GM12875 (cell line): ENCODE results near the gene ATOH8.

ENCODE experiments used
- H3K4me3 ChIP-seq: one replicate; pipeline ENCODE4 v1.5.1; 2011; ENCODE audit warnings: low read depth, low read length, control low read depth
- TF ChIP-seq, protein P1 (sequence below): IDR thresholded peaks from 2 replicates; pipeline ENCODE4 v1.5.1; 2011; ENCODE audit warnings: low read depth, mild to moderate bottlenecking, control low read depth, inconsistent platforms, low read length, moderate library complexity, borderline replicate concordance; ENCODE audit not compliant: insufficient read depth

ATOH8 gene

DNA sequence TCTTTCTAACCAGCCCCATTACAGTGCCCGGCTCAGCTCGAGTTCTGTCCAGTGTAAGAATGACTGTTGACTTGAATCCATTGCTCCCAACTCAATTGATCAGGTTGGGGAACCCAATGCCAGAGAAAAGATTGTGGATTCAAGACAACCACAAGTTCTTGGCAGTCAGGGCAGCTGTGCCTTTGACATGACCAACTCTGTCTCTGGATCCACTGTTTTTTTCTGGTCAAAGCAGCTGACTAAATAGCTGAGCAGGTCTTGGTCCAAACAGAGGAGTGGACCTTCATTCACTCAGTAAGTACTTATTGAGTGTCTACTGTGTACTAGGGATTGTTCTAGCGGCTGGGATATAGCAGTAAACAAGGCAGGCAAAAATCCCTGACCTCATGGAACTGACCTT is 6.3 kb upstream of the ATOH8 start:
- TF ChIP-seq, protein P1, sequence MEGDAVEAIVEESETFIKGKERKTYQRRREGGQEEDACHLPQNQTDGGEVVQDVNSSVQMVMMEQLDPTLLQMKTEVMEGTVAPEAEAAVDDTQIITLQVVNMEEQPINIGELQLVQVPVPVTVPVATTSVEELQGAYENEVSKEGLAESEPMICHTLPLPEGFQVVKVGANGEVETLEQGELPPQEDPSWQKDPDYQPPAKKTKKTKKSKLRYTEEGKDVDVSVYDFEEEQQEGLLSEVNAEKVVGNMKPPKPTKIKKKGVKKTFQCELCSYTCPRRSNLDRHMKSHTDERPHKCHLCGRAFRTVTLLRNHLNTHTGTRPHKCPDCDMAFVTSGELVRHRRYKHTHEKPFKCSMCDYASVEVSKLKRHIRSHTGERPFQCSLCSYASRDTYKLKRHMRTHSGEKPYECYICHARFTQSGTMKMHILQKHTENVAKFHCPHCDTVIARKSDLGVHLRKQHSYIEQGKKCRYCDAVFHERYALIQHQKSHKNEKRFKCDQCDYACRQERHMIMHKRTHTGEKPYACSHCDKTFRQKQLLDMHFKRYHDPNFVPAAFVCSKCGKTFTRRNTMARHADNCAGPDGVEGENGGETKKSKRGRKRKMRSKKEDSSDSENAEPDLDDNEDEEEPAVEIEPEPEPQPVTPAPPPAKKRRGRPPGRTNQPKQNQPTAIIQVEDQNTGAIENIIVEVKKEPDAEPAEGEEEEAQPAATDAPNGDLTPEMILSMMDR: no peak
- no peak overlapping the region for H3K4me3 ChIP-seq

DNA sequence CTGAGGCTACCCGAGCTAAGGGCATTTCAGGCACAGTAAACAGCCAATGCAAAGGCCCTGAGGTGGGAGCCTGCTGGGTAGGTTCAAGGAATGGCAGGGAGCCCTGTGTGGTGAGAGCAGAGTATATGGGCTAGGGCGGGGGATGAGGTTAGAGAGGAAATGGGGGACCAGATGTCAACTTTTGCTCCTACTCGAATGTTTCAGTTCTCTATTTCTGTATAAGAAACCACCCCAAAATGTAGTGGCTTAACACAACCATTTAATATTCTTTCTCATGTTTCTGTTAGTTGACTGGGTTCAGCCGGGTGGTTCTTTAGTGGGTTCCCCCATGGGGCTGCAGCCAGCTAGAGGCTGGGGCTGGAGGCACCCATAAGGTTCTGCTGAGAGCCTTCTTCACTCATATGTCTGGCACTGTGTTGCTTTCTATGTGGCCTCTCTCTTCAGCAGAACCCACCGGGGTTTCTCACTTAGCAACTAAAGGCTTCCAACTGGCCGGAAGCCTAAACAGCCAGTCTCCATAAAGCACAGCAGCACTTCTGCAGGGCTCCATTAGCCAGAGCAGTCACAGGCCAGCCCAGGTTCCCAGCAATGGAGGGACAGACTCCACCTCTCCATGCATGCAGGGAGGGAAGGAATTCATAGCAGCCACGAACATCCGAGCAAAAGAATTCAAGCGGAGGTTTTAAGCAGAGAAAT is 5.6 kb upstream of the ATOH8 start:
- no peak overlapping the region for H3K4me3 ChIP-seq
- TF ChIP-seq, protein P1: no peak

DNA sequence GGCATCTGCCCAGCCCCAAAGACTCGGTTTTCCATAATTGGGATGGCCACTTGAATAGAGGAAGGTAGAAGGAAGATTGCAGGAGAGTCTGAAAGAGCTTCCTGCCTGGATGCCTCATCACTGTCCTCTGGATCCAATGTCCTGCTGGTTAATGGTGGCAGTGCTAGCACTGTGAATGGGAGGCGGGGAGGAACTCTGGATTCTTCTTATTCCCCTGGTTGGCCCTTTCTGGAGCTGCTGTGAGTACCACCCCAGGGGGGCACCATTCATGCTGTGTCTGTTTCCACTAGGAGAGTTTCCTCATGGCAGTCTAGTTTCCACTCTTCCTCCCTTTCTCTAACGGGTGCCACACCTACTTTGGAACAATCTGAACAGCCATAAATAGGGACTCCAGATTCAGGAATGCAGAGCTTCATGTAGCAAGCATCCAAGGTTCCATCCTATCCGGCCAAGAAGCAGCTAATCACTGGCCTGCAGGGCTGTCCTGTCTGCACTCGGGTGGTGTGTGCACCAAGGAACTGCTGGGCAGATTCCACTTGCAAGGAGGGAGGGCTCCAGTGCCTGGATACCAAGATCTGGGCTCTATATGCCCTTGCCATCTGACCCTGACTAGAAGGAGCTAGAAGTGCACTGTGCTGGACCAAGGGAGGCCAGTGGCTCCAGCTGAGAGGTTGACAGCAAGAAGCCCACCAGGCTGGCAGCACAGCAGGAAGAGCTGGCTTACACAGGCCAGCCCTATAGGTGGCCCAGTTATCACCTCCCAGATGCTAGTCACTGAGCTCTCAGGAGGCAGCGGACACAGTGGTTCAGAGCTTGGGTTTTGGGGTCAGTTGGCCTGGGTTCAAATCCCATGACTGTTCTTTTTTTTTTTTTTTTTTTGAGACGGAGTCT is 4.6 kb upstream of the ATOH8 start:
- TF ChIP-seq, protein P1: no peak
- H3K4me3 ChIP-seq: no peak overlapping the region

DNA sequence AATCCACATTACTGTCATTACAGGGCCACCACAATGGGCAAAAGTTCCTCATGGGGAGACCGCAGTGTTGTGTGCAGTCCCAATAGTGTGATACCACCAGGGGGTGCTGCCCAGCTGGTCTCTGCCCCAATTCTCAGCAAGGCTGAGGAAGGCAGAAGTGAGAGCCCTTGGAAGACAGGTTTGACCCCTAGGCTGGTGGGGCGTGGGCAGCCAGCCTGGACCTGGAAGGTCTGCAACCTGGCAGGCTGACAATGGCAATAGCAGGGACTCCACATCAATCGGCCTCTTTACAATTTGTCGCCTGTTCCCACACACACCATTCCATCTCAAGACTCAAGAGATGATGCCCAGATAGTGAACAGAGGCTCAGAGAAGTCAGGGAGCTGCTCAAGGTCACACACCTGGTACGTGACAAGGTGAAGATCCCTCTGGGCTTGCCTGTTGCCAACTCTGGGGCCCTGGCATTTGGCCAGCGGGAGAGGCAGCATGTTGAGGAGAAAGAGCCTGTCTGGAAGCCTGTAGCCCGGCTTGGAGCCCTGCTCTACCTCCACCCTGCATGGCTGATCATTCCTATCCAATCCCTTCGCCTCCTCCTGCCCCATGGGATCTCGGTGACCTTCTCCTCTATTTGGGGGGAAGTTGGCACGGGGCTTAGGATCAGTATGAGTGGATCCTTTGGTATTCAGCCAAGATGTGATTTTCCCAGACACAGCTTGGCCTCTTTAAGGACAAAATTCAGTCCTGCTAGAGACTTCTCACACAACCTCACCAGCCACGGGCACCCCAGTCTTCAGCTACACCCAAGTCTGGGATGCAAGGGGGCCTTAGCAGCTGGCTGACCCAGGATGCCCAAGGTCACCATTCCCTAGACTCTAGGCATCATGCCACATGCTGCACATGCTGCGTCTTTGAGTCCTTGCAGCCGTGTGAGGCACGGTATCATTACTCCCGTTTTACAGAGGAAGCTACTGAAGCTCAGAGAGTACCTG is 2.9 kb upstream of the ATOH8 start:
- H3K4me3 ChIP-seq: no peak overlapping the region
- TF ChIP-seq, protein P1: peak; percentile 71

DNA sequence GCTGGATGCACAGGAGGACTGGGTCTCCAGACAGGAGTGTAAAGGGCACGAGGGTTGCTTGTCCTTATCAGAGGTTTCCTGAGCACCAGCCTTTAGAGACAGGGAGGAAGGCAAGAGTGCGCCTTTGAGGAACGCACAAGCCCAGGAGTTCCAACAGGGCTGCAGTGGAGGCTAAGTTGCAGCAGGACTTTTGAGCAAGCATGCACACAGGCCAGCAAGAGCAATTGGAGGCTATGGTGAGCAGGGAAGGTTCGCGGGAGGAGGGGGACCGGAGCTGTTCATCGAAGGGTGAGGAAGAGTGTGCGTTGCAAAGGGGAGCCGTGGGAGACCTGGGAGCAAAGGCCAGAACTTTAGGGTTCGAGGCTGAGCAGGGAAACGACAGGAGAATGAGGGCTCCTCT is 2.2 kb upstream of the ATOH8 start:
- TF ChIP-seq, protein P1: no peak
- H3K4me3 ChIP-seq: no peak overlapping the region

DNA sequence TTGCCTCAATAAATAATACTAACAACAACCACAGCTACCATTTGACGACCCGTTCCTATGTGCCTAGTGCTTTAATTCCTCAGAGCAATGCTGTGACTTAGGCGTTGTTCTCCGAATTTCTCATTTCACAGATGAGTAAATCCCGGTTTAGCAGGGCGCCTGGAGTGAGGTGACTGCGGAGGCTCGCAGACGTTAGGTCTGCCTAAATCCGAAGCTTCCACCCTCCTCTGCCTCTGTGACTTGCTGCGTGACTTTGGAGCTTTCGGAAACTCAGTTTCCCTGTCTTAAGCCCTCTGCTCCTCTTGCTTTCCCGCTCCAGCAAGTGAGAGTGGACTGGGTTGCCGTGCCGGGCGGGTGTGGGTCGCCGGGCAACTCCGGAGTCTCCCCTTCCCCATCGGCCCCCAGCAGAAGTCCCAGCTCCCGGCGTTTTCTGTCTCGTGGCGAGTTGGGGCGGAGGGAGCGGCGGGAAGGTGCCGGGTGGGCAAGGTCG is 711 bp upstream of the ATOH8 start:
- TF ChIP-seq, protein P1: no peak
- no peak overlapping the region for H3K4me3 ChIP-seq
